Sigmoid colon (tissue), 7 donors: ENCODE results near the gene TPO. TPM values are rescaled to one million over a fixed set of nuclear protein-coding genes. Genes with fewer than 3 reads are reported as not detected.

Experiments used
- DNase-seq: peaks from one replicate; pipeline ENCODE4 v3.0.0-alpha.2; 2019
- H3K27ac ChIP-seq, 4 donors: fragments of 200-600 bp; sonication (generic); one replicate each; pipeline ENCODE4 v1.5.1; 2016 to 2019; ENCODE audit warnings: mild to moderate bottlenecking in 1 of 4
- H3K27me3 ChIP-seq, 3 donors: fragments of 200-600 bp; sonication (generic); one replicate each; pipeline ENCODE4 v1.5.1; 2019; ENCODE audit warnings: mild to moderate bottlenecking in 1 of 3
- H3K36me3 ChIP-seq, 4 donors: fragments of 200-600 bp; sonication (generic); one replicate each; pipeline ENCODE4 v1.5.1; 2016 to 2019
- H3K4me1 ChIP-seq, 4 donors: fragments of 200-600 bp; sonication (generic); one replicate each; pipeline ENCODE4 v1.5.1; 2017 to 2019
- H3K4me3 ChIP-seq, 4 donors: fragments of 200-600 bp; sonication (generic); one replicate each; pipeline ENCODE4 v1.5.1; 2017 to 2019; ENCODE audit warnings: mild to moderate bottlenecking in 2 of 4, moderate library complexity in 1 of 4
- H3K9me3 ChIP-seq, 4 donors: fragments of 200-600 bp in 3 of 4; sonication (generic) in 3 of 4; one replicate each; pipeline versions ENCODE4 v1.5.1 to v1.6.1; 2013 to 2019
- CTCF ChIP-seq, 4 experiments: fragments of 450-650 bp in 3 of 4; fragments of 200-600 bp in 1 of 4; IDR thresholded peaks; one replicate each; pipeline ENCODE4 v1.5.1; 2016 to 2019; ENCODE audit warnings: antibody characterized with exemption in 4 of 4, mild to moderate bottlenecking in 3 of 4, moderate library complexity in 2 of 4
- EP300 ChIP-seq, 4 donors: sonication (generic); formaldehyde crosslinking; IDR thresholded peaks; one replicate each; pipeline ENCODE4 v1.6.1; 2017; ENCODE audit warnings: antibody characterized with exemption in 4 of 4
- POLR2A ChIP-seq, 2 donors: fragments of 450-650 bp; IDR thresholded peaks; one replicate each; pipeline ENCODE4 v1.6.1; 2016; ENCODE audit warnings: antibody characterized with exemption in 2 of 2, mild to moderate bottlenecking in 2 of 2, moderate library complexity in 2 of 2
- POLR2AphosphoS5 ChIP-seq, 4 donors: sonication (generic); formaldehyde crosslinking; IDR thresholded peaks; one replicate each; pipeline ENCODE4 v1.6.1; 2017; ENCODE audit warnings: antibody characterized with exemption in 4 of 4
- WGBS, 2 donors: extraction: QIAGEN DNeasy Blood & Tissue Kit; methylation state at CpG; one replicate each; pipeline ENCODE4 v1.1.7; 2013; 5-methylcytosine and 5-hydroxymethylcytosine counted together
- intact Hi-C: fragments of 100-400 bp; cut with DNase I; formaldehyde crosslinking; loops from one replicate; pipeline ENCODE4 v1.15.1; 2023
- polyA plus RNA-seq, 3 donors: library from polyadenylated mRNA; stranded (reverse); fragments of 200-250 nt; gene quantifications; one replicate each; pipeline ENCODE4 v1.2.3, GENCODE V29; 2013
- total RNA-seq, 4 donors: library from RNA; depleted of rRNA; stranded (reverse); fragments of >200 nt; gene quantifications; one replicate each; pipeline ENCODE4 v1.1.0, GENCODE V29; 2016
- donor health status: healthy with polysubstance abuse.
- donor health status: Bipolar disorder and iron deficiency.
- donor health status: healthy.

The TPO gene
- total and polyA plus RNA-seq, 7 donors = 0.60 to 18.8 (median 3.5) TPM

- Histone ChIP-seq H3K27me3 (no peaks in the 10 kb centered on the region), H3K4me3 (no peak overlapping the region), H3K36me3 (no peaks in the 10 kb centered on the region), H3K27ac (no peak overlapping the region), H3K4me1 (no peaks in the 10 kb centered on the region), H3K9me3 (no peaks in the 10 kb centered on the region)
- WGBS, 2 donors = 83 to 85% methylated on average over 14 of the region's 14 CpGs
- intact Hi-C loops = no loop called here
- DNase-seq = no peak
- TF ChIP-seq EP300 (IDR thresholded peaks at IDR 0.05) (no peak), POLR2A (IDR thresholded peaks at IDR 0.05) (no peak), CTCF (IDR thresholded peaks at IDR 0.05) (no peak), POLR2AphosphoS5 (IDR thresholded peaks at IDR 0.05) (no peak)
Measured at GRCh38 chr2:1561259-1561658, 148.0 kb downstream of the TPO start.

- H3K4me3 ChIP-seq = no peak overlapping the region
- TF ChIP-seq POLR2A (IDR thresholded peaks at IDR 0.05) (no peak), EP300 (IDR thresholded peaks at IDR 0.05) (no peak), POLR2AphosphoS5 (IDR thresholded peaks at IDR 0.05) (no peak), CTCF (IDR thresholded peaks at IDR 0.05) (no peak)
- H3K27ac ChIP-seq = no peak overlapping the region
- WGBS, 2 donors = 85 to 90% methylated on average over 24 of the region's 24 CpGs
- DNase-seq = peak; percentile 45
- H3K27me3 ChIP-seq = no peaks in the 10 kb centered on the region
- H3K4me1 ChIP-seq = no peaks in the 10 kb centered on the region
- intact Hi-C loops = no loop called here
- H3K9me3 ChIP-seq = no peaks in the 10 kb centered on the region
- H3K36me3 ChIP-seq = no peaks in the 10 kb centered on the region
Measured at GRCh38 chr2:1561811-1562421, 148.7 kb downstream of the TPO start.

GRCh38 chr2:1563084-1563857, 150.0 kb downstream of the TPO start:
- TF ChIP-seq EP300 (IDR thresholded peaks at IDR 0.05) = no peak
- no peak for TF ChIP-seq CTCF (IDR thresholded peaks at IDR 0.05)
- no peak for TF ChIP-seq POLR2A (IDR thresholded peaks at IDR 0.05)
- TF ChIP-seq POLR2AphosphoS5 (IDR thresholded peaks at IDR 0.05) = no peak
- no peak overlapping the region for H3K4me3 ChIP-seq
- peak; percentile 40 for DNase-seq
- H3K27ac ChIP-seq = no peak overlapping the region
- no peaks in the 10 kb centered on the region for H3K27me3 ChIP-seq
- no peaks in the 10 kb centered on the region for H3K4me1 ChIP-seq
- no peaks in the 10 kb centered on the region for H3K36me3 ChIP-seq
- 84 to 90% methylated on average over 32 of the region's 32 CpGs for whole genome bisulfite sequencing, 2 donors
- H3K9me3 ChIP-seq = no peaks in the 10 kb centered on the region
- intact Hi-C loops = no loop called here

GRCh38 chr2:1563943-1564891, 151.0 kb downstream of the TPO start:
- Histone ChIP-seq H3K4me3 (no peak overlapping the region), H3K4me1 (no peaks in the 10 kb centered on the region), H3K9me3 (no peaks in the 10 kb centered on the region), H3K36me3 (no peaks in the 10 kb centered on the region), H3K27ac (no peak overlapping the region), H3K27me3 (no peaks in the 10 kb centered on the region)
- intact Hi-C loops = no loop called here
- 63 to 87% methylated on average over 23 of the region's 23 CpGs for WGBS, 2 donors
- TF ChIP-seq EP300 (IDR thresholded peaks at IDR 0.05) (no peak), POLR2AphosphoS5 (IDR thresholded peaks at IDR 0.05) (no peak), POLR2A (IDR thresholded peaks at IDR 0.05) (no peak), CTCF (IDR thresholded peaks at IDR 0.05) (no peak)
- DNase-seq = peak; percentile 42
